HCT116 (cell line): ENCODE measurements around the gene GPR39. TPM values are rescaled to one million over a fixed set of nuclear protein-coding genes. Genes with fewer than 3 reads are reported as not detected.

ENCODE experiments used
- ATAC-seq: fragments of 200-7000 bp; cut with Tn5 transposase; 2 replicates; pipeline ENCODE4 v1.9.1; 2020; ENCODE audit warnings: mild to moderate bottlenecking, moderate library complexity
- Bru-seq: library from RNA; stranded (reverse); fragments of 400-500 nt; gene quantifications from one replicate; lab custom pipeline; 2021; lab: Mats Ljungman, UMichigan
- BruChase-seq, 2 experiments: library from RNA; stranded (reverse); fragments of 400-500 nt; gene quantifications; one replicate each; lab custom pipeline; 2021; lab: Mats Ljungman, UMichigan
- BruUV-seq: library from RNA; stranded (reverse); fragments of 400-500 nt; replicated peaks from 2 replicates; lab custom pipeline; 2021; lab: Mats Ljungman, UMichigan
- CTCF ChIA-PET: fragments of 300-600 bp; sonication (Branson Sonifier 250); formaldehyde crosslinking; loops from one replicate; lab custom pipeline; 2021; ENCODE audit warnings: antibody characterized with exemption; lab: Charles Lee
- POLR2A ChIA-PET: fragments of 300-600, 350-600 bp; sonication (Branson Sonifier 250); formaldehyde crosslinking; loops from one replicate; lab custom pipeline; 2021; ENCODE audit warnings: antibody characterized with exemption; lab: Charles Lee
- RAD21 ChIA-PET, 2 experiments: fragments of 300-600 bp; sonication (Branson Sonifier 250); formaldehyde crosslinking; loops; one replicate each; lab custom pipeline; 2023; ENCODE audit warnings: low total read pairs in 2 of 2; ENCODE audit not compliant: uncharacterized antibody in 2 of 2, unreplicated experiment in 2 of 2, low non-redundant PET in 1 of 2; lab: Charles Lee
- DNase-seq: peaks from one replicate; pipeline ENCODE4 v3.0.0-alpha.2; 2010; ENCODE audit warnings: low read depth, low spot score
- H2AFZ ChIP-seq: fragments of 200-600 bp; shearing (Covaris generic), sonication (generic); 2 replicates; pipeline ENCODE4 v1.6.1; 2017; ENCODE audit warnings: low read depth, mixed run types, mixed read lengths, antibody characterized with exemption, low read length; ENCODE audit not compliant: poor library complexity, severe bottlenecking
- H3K27ac ChIP-seq: 2 replicates; pipeline ENCODE4 v1.5.1; 2012; ENCODE audit warnings: low read depth, low read length
- H3K27me3 ChIP-seq: fragments of 200-600 bp; sonication (generic); 2 replicates; pipeline ENCODE4 v1.6.1; 2016; ENCODE audit warnings: mixed run types, low read length, mixed read lengths; ENCODE audit not compliant: insufficient read depth
- H3K36me3 ChIP-seq, 2 experiments: fragments of 200-500 bp in 1 of 2; fragments of 200-600 bp in 1 of 2; sonication (Bioruptor generic) in 1 of 2; sonication (generic) in 1 of 2; 2 replicates each; pipeline versions ENCODE4 v1.5.1 to v1.6.1; 2014 to 2016; ENCODE audit warnings: low read length in 2 of 2, inconsistent platforms in 1 of 2, mixed read lengths in 1 of 2, mixed run types in 1 of 2; ENCODE audit not compliant: insufficient read depth in 2 of 2, control insufficient read depth in 1 of 2
- H3K4me1 ChIP-seq, 2 experiments: fragments of 200-600 bp in 1 of 2; sonication (generic) in 1 of 2; 2 replicates each; pipeline versions ENCODE4 v1.5.1 to v1.6.1; 2012 to 2017; ENCODE audit warnings: low read length in 2 of 2, inconsistent platforms in 1 of 2, mild to moderate bottlenecking in 1 of 2, mixed read lengths in 1 of 2, mixed run types in 1 of 2, moderate library complexity in 1 of 2; ENCODE audit not compliant: insufficient read depth in 2 of 2, control insufficient read depth in 1 of 2
- H3K4me2 ChIP-seq: fragments of 200-600 bp; sonication (generic); 2 replicates; pipeline ENCODE4 v1.6.1; 2017; ENCODE audit warnings: mixed run types, low read length, mixed read lengths
- H3K4me3 ChIP-seq, 2 experiments: fragments of 200-600 bp in 1 of 2; sonication (generic) in 1 of 2; replicated peaks in 1 of 2; 2 replicates each; pipeline ENCODE4 v1.5.1; 2011 to 2016; ENCODE audit warnings: low read length in 2 of 2, control low read depth in 1 of 2, low read depth in 1 of 2, mild to moderate bottlenecking in 1 of 2, mixed read lengths in 1 of 2, mixed run types in 1 of 2
- H3K79me2 ChIP-seq: fragments of 200-600 bp; sonication (generic); 2 replicates; pipeline ENCODE4 v1.6.1; 2017; ENCODE audit warnings: mild to moderate bottlenecking, mixed run types, low read length, moderate library complexity, mixed read lengths; ENCODE audit not compliant: insufficient read depth
- H3K9ac ChIP-seq: fragments of 200-600 bp; sonication (generic); 2 replicates; pipeline ENCODE4 v1.6.1; 2016; ENCODE audit warnings: low read length, mixed read lengths
- H3K9me2 ChIP-seq: fragments of 200-600 bp; sonication (generic), shearing (Covaris generic); 2 replicates; pipeline ENCODE4 v1.6.1; 2017; ENCODE audit warnings: mixed run types, mild to moderate bottlenecking, moderate library complexity; ENCODE audit not compliant: insufficient read depth
- H3K9me3 ChIP-seq, 2 experiments: fragments of 200-500 bp in 1 of 2; fragments of 200-600 bp in 1 of 2; sonication (Bioruptor generic) in 1 of 2; sonication (generic) in 1 of 2; 2 replicates each; pipeline ENCODE4 v1.6.1; 2014 to 2017; ENCODE audit warnings: low read length in 2 of 2, mixed read lengths in 2 of 2, inconsistent platforms in 1 of 2, low read depth in 1 of 2, mild to moderate bottlenecking in 1 of 2, mixed run types in 1 of 2, moderate library complexity in 1 of 2; ENCODE audit not compliant: control insufficient read depth in 1 of 2, insufficient read depth in 1 of 2
- H4K20me1 ChIP-seq: fragments of 200-600 bp; sonication (generic), shearing (Covaris generic); 2 replicates; pipeline ENCODE4 v1.6.1; 2017; ENCODE audit warnings: mixed run types, mild to moderate bottlenecking, moderate library complexity; ENCODE audit not compliant: insufficient read depth
- CTCF ChIP-seq, 3 experiments: fragments of 200-600 bp in 1 of 3; sonication (generic) in 1 of 3; IDR thresholded peaks in 2 of 3; conservative IDR thresholded peaks in 1 of 3; 2 replicates each; pipeline ENCODE4 v1.5.1; 2012 to 2017; ENCODE audit warnings: low read depth in 2 of 3, low read length in 2 of 3, antibody characterized with exemption in 1 of 3, borderline replicate concordance in 1 of 3, control low read depth in 1 of 3, mild to moderate bottlenecking in 1 of 3, mixed read lengths in 1 of 3, mixed run types in 1 of 3, moderate library complexity in 1 of 3; ENCODE audit not compliant: insufficient read depth in 1 of 3
- EGR1 ChIP-seq: IDR thresholded peaks from 2 replicates; pipeline ENCODE4 v1.6.1; 2012; ENCODE audit warnings: low read depth
- EZH2 ChIP-seq: fragments of 200-600 bp; sonication (generic); IDR thresholded peaks from 2 replicates; pipeline ENCODE4 v1.6.1; 2017; ENCODE audit warnings: antibody characterized with exemption, mixed run types
- FOSL1 ChIP-seq: IDR thresholded peaks from 2 replicates; pipeline ENCODE4 v1.6.1; 2012; ENCODE audit warnings: low read depth
- POLR2AphosphoS5 ChIP-seq: IDR thresholded peaks from 2 replicates; pipeline ENCODE4 v1.6.1; 2011; ENCODE audit warnings: mild to moderate bottlenecking, low read depth, low read length, moderate library complexity
- ZFX ChIP-seq: fragments of 450-650 bp; IDR thresholded peaks from 2 replicates; pipeline ENCODE4 v1.6.1; 2017
- intact Hi-C: fragments of 100-400 bp; cut with micrococcal nuclease; formaldehyde crosslinking; loops from 2 replicates; pipeline ENCODE4 v1.10.0; 2022
- long read RNA-seq: library from polyadenylated mRNA; unstranded; transcript quantifications from one replicate; pipeline ENCODE4 v2.0.0, GENCODE V29; 2021; ENCODE audit not compliant: unreplicated experiment
- polyA plus RNA-seq: library from polyadenylated mRNA; unstranded; fragments of >200 nt; gene quantifications from 2 replicates; pipeline ENCODE4 v1.2.1, GENCODE V29; 2012; ENCODE audit warnings: missing spikeins
- total RNA-seq: library from RNA; stranded (reverse); gene quantifications from one replicate; pipeline ENCODE4 v1.2.1, GENCODE V29; 2021; ENCODE audit not compliant: unreplicated experiment
- TF ChIP-seq, protein P1 (sequence below): IDR thresholded peaks from 2 replicates; pipeline ENCODE4 v1.6.1; 2012

The GPR39 gene
- total RNA-seq: 5.1 TPM
- 5.0 and 6.4 TPM in 2 replicates for polyA plus RNA-seq
- percentile 54 among the genes with signal in this experiment for Bru-seq, nascent RNA
- BruChase-seq, experiment 1, labeled RNA remaining after a 6-hour chase: percentile 44 among the genes with signal in this experiment
- BruChase-seq, experiment 2, labeled RNA remaining after a 2-hour chase: percentile 59 among the genes with signal in this experiment
- long read RNA-seq, partial matches to known transcripts: 2 of 4 reads
- long read RNA-seq, other reads (novel, unspliced or antisense): 2 of 4 reads

GRCh38 chr2:132416723-132417395, at the start of gene GPR39:
GPR39 (plus strand) TSS chr2:132416805.
- BruUV-seq: TSS peak; percentile 52
- H3K27me3 ChIP-seq: no peaks in the 10 kb centered on the region
- TF ChIP-seq CTCF (IDR thresholded peaks at IDR 0.05 in 2 of 3, conservative IDR thresholded peaks at IDR 0.05 in 1 of 3; ENCODE audit: borderline replicate concordance in 1 of 3, insufficient read depth in 1 of 3, low read depth in 2 of 3, low read length in 2 of 3) (peak in 2 of 3 experiments; percentile 53 to 63; a peak in 4 of 6 replicates), ZFX (no peak), EZH2 (no peak), POLR2AphosphoS5 (peak; percentile 55; the same call in 1 of the 2 replicates), EGR1 (peak; percentile 44), FOSL1 (no peak)
- TF ChIP-seq, protein P1, sequence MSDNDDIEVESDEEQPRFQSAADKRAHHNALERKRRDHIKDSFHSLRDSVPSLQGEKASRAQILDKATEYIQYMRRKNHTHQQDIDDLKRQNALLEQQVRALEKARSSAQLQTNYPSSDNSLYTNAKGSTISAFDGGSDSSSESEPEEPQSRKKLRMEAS: no peak
- ATAC-seq (peak; percentile 8), DNase-seq (no peak)
- POLR2A ChIA-PET: interaction anchor here (0.8 to 0.9 kb wide), 2 partner anchors 21 to 23 kb away, joined by 4 read pairs; no protein-coding TSS in a partner anchor
- peak within 1 kb of the TSS; percentile 97 for H3K4me2 ChIP-seq
- CTCF ChIA-PET: interaction anchor here (0.6 to 1.6 kb wide), 5 partner anchors 9 to 68 kb away, joined by 3 to 6 read pairs (median 5); no protein-coding TSS in a partner anchor
- H3K4me3 ChIP-seq: peak within 1 kb of the TSS; percentile 46 to 66
- H3K36me3 ChIP-seq: no peaks in the 10 kb centered on the region
- RAD21 ChIA-PET: interaction anchor here in 1 of 2 experiments (1.5 kb wide), 1 partner anchor 32 kb away, joined by 5 read pairs; no protein-coding TSS in a partner anchor
- H4K20me1 ChIP-seq: no peaks in the 10 kb centered on the region
- H3K9me2 ChIP-seq: no peaks in the 10 kb centered on the region
- H2AFZ ChIP-seq: peak within 1 kb of the TSS; percentile 19
- H3K79me2 ChIP-seq: no peaks in the 10 kb centered on the region; the same call in 1 of the 2 replicates
- H3K9ac ChIP-seq: peak within 1 kb of the TSS; percentile 73
- H3K9me3 ChIP-seq: no peaks in the 10 kb centered on the region
- peak within 1 kb of the TSS; percentile 75 for H3K27ac ChIP-seq
- intact Hi-C loops: loop anchor here (1.0 to 2.0 kb wide), 2 partner anchors 21 to 68 kb away; no protein-coding TSS in a partner anchor
- peaks cover 20 to 40% of the 10 kb centered on the region in 2 experiments for H3K4me1 ChIP-seq
